Natural killer cell (primary cell): ENCODE measurements around the gene NPHP4. TPM values are rescaled to one million over a fixed set of nuclear protein-coding genes. Genes with fewer than 3 reads are reported as not detected.

Experiments used
- ATAC-seq, 3 donors: fragments of 150-1000 bp in 2 of 3; fragments of 200-7000 bp in 1 of 3; cut with Tn5 transposase; 1 replicate in 1 of 3; 2 replicates in 2 of 3; pipeline ENCODE4 v1.10.0; 2021; ENCODE audit warnings: mild to moderate bottlenecking in 2 of 3, moderate library complexity in 2 of 3
- DNase-seq, 2 donors: peaks; one replicate each; pipeline versions ENCODE4 v3.0.0 to v3.0.0-alpha.2; 2013 to 2021; ENCODE audit warnings: mixed read lengths in 1 of 2
- H3K27ac ChIP-seq: one replicate; pipeline ENCODE4 v1.5.1; 2013; ENCODE audit warnings: mild to moderate bottlenecking, low read length
- H3K27me3 ChIP-seq: one replicate; pipeline ENCODE4 v1.6.1; 2013; ENCODE audit warnings: low read length; ENCODE audit not compliant: control insufficient read depth, insufficient read depth
- H3K36me3 ChIP-seq: one replicate; pipeline ENCODE4 v1.6.1; 2013; ENCODE audit warnings: low read length; ENCODE audit not compliant: control insufficient read depth, insufficient read depth
- H3K4me1 ChIP-seq: one replicate; pipeline ENCODE4 v1.6.1; 2013; ENCODE audit warnings: low read length; ENCODE audit not compliant: control insufficient read depth, insufficient read depth
- H3K4me3 ChIP-seq: one replicate; pipeline ENCODE4 v1.5.1; 2013; ENCODE audit warnings: low read length
- H3K9me3 ChIP-seq: one replicate; pipeline ENCODE4 v1.6.1; 2013; ENCODE audit warnings: low read length; ENCODE audit not compliant: control insufficient read depth, insufficient read depth
- H3K27ac Mint-ChIP-seq, 2 donors: one replicate each; pipeline ENCODE4 v1.8.0; 2022; ENCODE audit warnings: mild to moderate bottlenecking in 2 of 2, mixed read lengths in 2 of 2, moderate library complexity in 1 of 2
- H3K27me3 Mint-ChIP-seq, 2 donors: one replicate each; pipeline ENCODE4 v1.8.0; 2022; ENCODE audit warnings: low read depth in 2 of 2, mixed read lengths in 2 of 2
- H3K36me3 Mint-ChIP-seq: one replicate; pipeline ENCODE4 v1.8.0; 2022; ENCODE audit warnings: mixed read lengths
- H3K4me1 Mint-ChIP-seq, 2 donors: one replicate each; pipeline ENCODE4 v1.8.0; 2022; ENCODE audit warnings: mixed read lengths in 2 of 2
- H3K4me3 Mint-ChIP-seq: one replicate; pipeline ENCODE4 v1.8.0; 2022; ENCODE audit warnings: mild to moderate bottlenecking, moderate library complexity, mixed read lengths
- H3K9me3 Mint-ChIP-seq, 2 donors: one replicate each; pipeline ENCODE4 v1.8.0; 2022; ENCODE audit warnings: mixed read lengths in 2 of 2
- CTCF ChIP-seq: fragments of 200-600 bp; IDR thresholded peaks from one replicate; pipeline ENCODE4 v1.8.0; 2022; ENCODE audit warnings: antibody characterized with exemption
- WGBS: methylation state at CpG from one replicate; pipeline ENCODE4 v1.1.7; 2013; ENCODE audit warnings: missing lambda C conversion rate; ENCODE audit not compliant: insufficient coverage; 5-methylcytosine and 5-hydroxymethylcytosine counted together
- intact Hi-C: fragments of 100-400 bp; cut with micrococcal nuclease; formaldehyde crosslinking; loops from one replicate; pipeline ENCODE4 v1.14.2; 2022
- total RNA-seq, 4 donors: library from RNA; stranded (reverse); fragments of 120-200 nt in 1 of 4; gene quantifications; one replicate each; pipeline versions ENCODE4 v1.2.3 to v1.2.4, GENCODE V29; 2013 to 2022

The NPHP4 gene
- total RNA-seq, 3 donors from 2014 or later (not counting 1 experiment from before 2014, with no cell fraction given), result 6.3 to 14.7 (median 10.1) TPM

GRCh38 chr1:5967351-5968160 is 24.7 kb downstream of the NPHP4 start:
- Histone ChIP-seq H3K4me1 (no peaks in the 10 kb centered on the region), H3K4me3 (no peak overlapping the region), H3K36me3 (no peaks in the 10 kb centered on the region), H3K27ac (no peak overlapping the region), H3K9me3 (no peaks in the 10 kb centered on the region), H3K27me3 (no peaks in the 10 kb centered on the region)
- intact Hi-C loops, result no loop called here
- DNase-seq (no peak), ATAC-seq (no peak)
- Mint-ChIP-seq H3K4me3 (no peak overlapping the region), H3K36me3 (no peaks in the 10 kb centered on the region), H3K4me1 (no peaks in the 10 kb centered on the region), H3K27ac (no peak overlapping the region), H3K9me3 (no peaks in the 10 kb centered on the region), H3K27me3 (no peaks in the 10 kb centered on the region)
- no peak for TF ChIP-seq CTCF
- 96% methylated on average over 23 of the region's 23 CpGs for WGBS

DNA sequence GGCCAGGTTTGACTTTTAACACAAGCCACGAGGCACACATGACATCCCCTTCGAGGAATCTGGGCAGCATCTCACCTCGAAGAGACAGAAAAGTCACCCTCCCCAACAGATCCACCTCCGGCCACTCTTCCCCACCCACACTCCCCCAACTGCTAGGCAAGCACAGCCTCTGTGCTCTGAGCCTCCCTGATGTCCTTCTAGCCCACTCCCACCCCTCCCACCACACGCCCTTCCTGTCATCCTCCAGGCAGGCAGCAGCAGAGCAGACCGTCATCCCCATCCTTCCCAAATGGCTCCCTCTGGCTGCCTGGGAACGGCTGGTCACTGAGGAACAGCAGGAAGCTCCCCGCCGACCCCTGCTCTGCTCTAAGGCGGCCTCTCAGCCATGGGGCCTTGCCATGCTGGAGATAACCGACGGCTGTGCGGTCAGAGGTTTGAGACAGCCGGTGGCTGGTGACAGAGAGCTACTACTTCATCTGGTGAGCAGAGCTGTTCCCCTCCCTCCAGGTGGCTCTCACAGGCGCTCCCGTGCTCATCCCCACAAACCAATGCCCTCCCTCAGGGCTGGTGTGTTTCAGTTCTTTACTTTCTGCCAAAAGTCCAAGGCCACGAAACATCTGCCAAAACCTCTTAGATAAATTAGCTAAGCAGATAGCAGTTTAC is 25.6 kb downstream of the NPHP4 start:
- H3K27ac Mint-ChIP-seq, result no peak overlapping the region
- H3K4me1 Mint-ChIP-seq, result no peaks in the 10 kb centered on the region
- ATAC-seq (no peak), DNase-seq (no peak)
- Histone ChIP-seq H3K27ac (no peak overlapping the region), H3K4me1 (no peaks in the 10 kb centered on the region), H3K9me3 (no peaks in the 10 kb centered on the region), H3K4me3 (no peak overlapping the region), H3K27me3 (no peaks in the 10 kb centered on the region), H3K36me3 (no peaks in the 10 kb centered on the region)
- TF ChIP-seq CTCF, result no peak
- no peaks in the 10 kb centered on the region for H3K9me3 Mint-ChIP-seq
- H3K27me3 Mint-ChIP-seq, result no peaks in the 10 kb centered on the region
- 89% methylated on average over 17 of the region's 17 CpGs for WGBS
- intact Hi-C loops, result no loop called here
- H3K4me3 Mint-ChIP-seq, result no peak overlapping the region
- H3K36me3 Mint-ChIP-seq, result no peaks in the 10 kb centered on the region

DNA sequence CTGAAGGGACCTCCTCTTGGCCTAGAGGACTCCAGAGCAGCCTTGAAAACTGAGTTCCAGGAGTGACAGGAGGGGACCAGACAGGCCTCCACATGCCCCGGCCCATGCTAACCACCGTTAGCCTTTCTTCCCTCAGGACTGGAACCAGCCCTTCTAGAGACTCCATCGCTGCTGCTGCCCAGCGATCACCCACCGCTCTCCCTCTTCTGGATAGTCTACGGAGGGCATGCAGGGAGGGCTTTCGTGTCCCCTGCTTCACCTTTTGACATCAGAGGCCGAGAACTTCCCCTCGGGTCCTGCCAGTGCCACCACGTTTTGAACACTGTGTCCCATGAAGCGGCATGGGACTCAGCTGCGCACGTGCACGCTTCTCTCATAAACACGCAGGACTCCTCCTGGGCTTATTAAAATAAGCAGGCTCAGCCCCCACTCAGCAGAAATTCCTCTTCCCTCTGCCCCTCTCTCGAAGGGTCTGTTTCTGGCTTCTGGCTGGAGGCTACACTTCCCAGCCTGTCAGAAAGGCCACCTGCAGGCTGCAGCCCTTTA is 26.6 kb downstream of the NPHP4 start:
- no peak for TF ChIP-seq CTCF
- ATAC-seq (no peak), DNase-seq (no peak)
- H3K27ac Mint-ChIP-seq, result no peak overlapping the region
- Histone ChIP-seq H3K27ac (no peak overlapping the region), H3K4me1 (no peaks in the 10 kb centered on the region), H3K9me3 (no peaks in the 10 kb centered on the region), H3K27me3 (no peaks in the 10 kb centered on the region), H3K4me3 (no peak overlapping the region), H3K36me3 (no peaks in the 10 kb centered on the region)
- intact Hi-C loops, result no loop called here
- no peak overlapping the region for H3K4me3 Mint-ChIP-seq
- H3K27me3 Mint-ChIP-seq, result no peaks in the 10 kb centered on the region
- H3K36me3 Mint-ChIP-seq, result peaks cover 7% of the 10 kb centered on the region
- no peaks in the 10 kb centered on the region for H3K4me1 Mint-ChIP-seq
- no peaks in the 10 kb centered on the region for H3K9me3 Mint-ChIP-seq
- WGBS, result 95% methylated on average over 16 of the region's 16 CpGs
